Measurements from ENCODE around the gene RAC3. TPM values are rescaled to one million over a fixed set of nuclear protein-coding genes. Genes with fewer than 3 reads are reported as not detected.

The RAC3 gene
- total and polyA plus RNA-seq, 2 experiments from 2014 or later = 9.9 to 73.7 TPM

DNA sequence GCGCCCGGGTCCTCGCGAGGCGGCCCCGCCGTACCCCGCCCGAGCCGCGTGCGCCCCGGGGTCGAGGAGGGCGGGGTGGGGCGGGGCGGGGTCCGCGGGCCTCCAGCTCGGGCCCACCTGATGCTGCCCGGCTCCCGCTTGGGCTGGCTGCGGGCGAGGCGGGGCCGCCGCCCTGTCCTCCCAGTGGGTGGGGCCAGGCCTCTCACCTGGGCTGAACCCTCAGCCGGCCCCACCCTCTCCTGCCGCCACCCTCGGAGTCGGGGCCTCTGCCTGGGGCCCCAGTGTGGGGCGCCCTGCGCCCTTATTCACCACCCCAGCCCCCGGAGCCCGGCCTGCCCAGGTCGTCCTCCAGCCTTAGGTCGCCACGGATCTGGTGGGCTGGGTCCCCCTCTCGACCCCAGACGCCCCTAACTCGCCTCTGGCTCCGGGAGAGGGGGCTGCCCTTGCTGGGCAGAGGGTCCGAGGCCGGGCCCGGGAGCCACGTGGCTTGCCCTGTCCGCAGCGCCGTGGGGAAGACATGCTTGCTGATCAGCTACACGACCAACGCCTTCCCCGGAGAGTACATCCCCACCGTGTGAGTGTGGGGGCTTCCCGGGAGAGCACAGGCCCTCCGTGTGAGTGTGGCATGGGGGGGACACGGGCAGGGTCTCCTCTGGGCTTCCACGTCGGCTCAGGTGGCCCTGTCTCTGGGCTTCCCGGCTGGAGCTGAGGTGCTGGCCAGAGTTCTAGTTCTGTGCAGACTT is 578 bp downstream of the RAC3 start:
- TF ChIP-seq, protein P1, sequence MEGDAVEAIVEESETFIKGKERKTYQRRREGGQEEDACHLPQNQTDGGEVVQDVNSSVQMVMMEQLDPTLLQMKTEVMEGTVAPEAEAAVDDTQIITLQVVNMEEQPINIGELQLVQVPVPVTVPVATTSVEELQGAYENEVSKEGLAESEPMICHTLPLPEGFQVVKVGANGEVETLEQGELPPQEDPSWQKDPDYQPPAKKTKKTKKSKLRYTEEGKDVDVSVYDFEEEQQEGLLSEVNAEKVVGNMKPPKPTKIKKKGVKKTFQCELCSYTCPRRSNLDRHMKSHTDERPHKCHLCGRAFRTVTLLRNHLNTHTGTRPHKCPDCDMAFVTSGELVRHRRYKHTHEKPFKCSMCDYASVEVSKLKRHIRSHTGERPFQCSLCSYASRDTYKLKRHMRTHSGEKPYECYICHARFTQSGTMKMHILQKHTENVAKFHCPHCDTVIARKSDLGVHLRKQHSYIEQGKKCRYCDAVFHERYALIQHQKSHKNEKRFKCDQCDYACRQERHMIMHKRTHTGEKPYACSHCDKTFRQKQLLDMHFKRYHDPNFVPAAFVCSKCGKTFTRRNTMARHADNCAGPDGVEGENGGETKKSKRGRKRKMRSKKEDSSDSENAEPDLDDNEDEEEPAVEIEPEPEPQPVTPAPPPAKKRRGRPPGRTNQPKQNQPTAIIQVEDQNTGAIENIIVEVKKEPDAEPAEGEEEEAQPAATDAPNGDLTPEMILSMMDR (IDR thresholded peaks at IDR 0.05; ENCODE audit: low read depth, low read length) = no peak
- no peaks in the 10 kb centered on the region for H3K9me3 ChIP-seq (ENCODE audit: low read depth)
- no peaks in the 10 kb centered on the region for H3K36me3 ChIP-seq
- no peak overlapping the region for H3K27ac ChIP-seq
- peaks cover 8% of the 10 kb centered on the region for H3K4me1 ChIP-seq (ENCODE audit: low read depth)
- peak in 1 of 2 donors; percentile 43 for DNase-seq (ENCODE audit: low read depth in 1 of 2, low spot score in 1 of 2)
- no peaks in the 10 kb centered on the region for H3K27me3 ChIP-seq
- peak overlapping the region; percentile 44 for H3K4me3 ChIP-seq

- Histone ChIP-seq H3K27me3 (no peaks in the 10 kb centered on the region), H3K4me3 (no peak overlapping the region), H3K36me3 (no peaks in the 10 kb centered on the region), H3K27ac (no peak overlapping the region), H3K9me3 (ENCODE audit: low read depth) (no peaks in the 10 kb centered on the region), H3K4me1 (ENCODE audit: low read depth) (peaks cover 8% of the 10 kb centered on the region)
- TF ChIP-seq, protein P1 (IDR thresholded peaks at IDR 0.05; ENCODE audit: low read depth, low read length) = no peak
- DNase-seq (ENCODE audit: low read depth in 1 of 2, low spot score in 1 of 2) = no peak
Observed at GRCh38 chr17:82033359-82034085, 2.0 kb downstream of the RAC3 start.

DNA sequence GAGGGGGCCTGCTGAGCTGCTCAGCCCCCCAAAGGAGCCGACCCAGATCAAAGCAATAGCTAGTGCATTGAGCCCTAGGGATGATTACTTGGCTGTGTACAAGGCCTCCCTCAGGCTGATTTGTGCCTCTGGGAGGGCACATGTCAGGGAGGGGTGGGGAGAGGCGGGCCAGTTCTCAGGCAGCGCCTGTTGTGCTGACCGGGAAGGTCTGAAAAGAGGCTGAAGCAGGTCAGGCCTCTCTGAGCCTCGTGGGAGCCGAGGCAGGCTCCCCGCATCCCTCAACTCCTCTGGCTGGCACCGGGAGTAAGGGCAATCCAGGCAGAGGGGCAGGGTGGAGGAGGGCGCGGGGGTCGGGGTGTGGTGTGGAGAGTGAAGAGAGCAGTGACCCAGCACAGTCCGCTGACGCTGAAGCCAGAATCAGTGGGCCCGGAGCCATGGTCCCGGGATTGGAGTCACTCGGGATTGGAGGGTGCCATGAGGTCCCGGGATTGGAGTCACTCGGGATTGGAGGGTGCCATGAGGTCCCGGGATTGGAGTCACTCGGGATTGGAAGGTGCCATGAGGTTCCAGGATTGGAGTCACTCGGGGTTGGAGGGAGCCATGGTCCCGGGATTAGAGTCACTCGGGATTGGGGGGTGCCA is 3.0 kb downstream of the RAC3 start:
- Histone ChIP-seq H3K4me1 (ENCODE audit: low read depth) (peaks cover 8% of the 10 kb centered on the region), H3K4me3 (no peak overlapping the region), H3K27me3 (no peaks in the 10 kb centered on the region), H3K27ac (no peak overlapping the region), H3K9me3 (ENCODE audit: low read depth) (no peaks in the 10 kb centered on the region), H3K36me3 (no peaks in the 10 kb centered on the region)
- TF ChIP-seq, protein P1 (IDR thresholded peaks at IDR 0.05; ENCODE audit: low read depth, low read length) = no peak
- no peak for DNase-seq (ENCODE audit: low read depth in 1 of 2, low spot score in 1 of 2)

GRCh38 chr17:82035488-82035887 is 4.0 kb downstream of the RAC3 start:
- Histone ChIP-seq H3K27me3 (no peaks in the 10 kb centered on the region), H3K4me1 (ENCODE audit: low read depth) (peaks cover 8% of the 10 kb centered on the region), H3K9me3 (ENCODE audit: low read depth) (no peaks in the 10 kb centered on the region), H3K36me3 (no peaks in the 10 kb centered on the region), H3K4me3 (no peak overlapping the region), H3K27ac (no peak overlapping the region)
- no peak for DNase-seq (ENCODE audit: low read depth in 1 of 2, low spot score in 1 of 2)
- TF ChIP-seq, protein P1 (IDR thresholded peaks at IDR 0.05; ENCODE audit: low read depth, low read length) = no peak

DNA sequence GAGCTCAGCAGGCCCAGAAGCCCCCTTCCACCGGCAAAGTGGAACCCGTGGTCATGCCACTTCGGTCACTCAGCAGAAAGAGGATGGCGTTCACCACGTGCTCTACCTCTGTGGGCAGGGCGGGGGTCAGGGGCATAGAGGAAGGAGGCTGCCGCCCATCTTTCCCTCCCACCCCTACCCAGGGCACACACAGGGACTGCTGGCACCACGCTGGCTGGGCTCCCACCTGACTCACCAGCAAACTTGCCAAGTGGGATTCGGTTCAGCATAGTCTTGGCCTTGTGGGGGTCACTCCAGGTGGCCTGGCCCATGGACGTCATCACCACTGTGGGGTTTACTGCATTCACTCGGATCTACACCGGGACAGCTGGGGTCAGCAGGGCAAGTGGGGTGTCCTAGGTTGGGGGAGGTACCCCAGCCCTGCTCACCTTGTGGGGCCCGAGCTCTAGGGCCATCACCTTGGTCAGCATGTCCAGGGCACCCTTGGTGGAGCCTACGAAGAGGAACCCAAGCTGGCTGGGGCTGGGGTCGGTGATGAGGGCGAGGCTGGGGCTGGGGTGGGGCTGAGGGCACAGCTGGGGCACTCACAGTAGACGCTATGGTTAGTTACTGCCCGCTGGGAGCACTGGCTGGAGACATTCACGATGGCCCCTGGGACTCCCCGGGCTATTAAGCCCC is 4.6 kb downstream of the RAC3 start:
- Histone ChIP-seq H3K36me3 (no peaks in the 10 kb centered on the region), H3K4me3 (peak overlapping the region; percentile 58), H3K27me3 (no peaks in the 10 kb centered on the region), H3K4me1 (ENCODE audit: low read depth) (peaks cover 8% of the 10 kb centered on the region), H3K27ac (no peak overlapping the region), H3K9me3 (ENCODE audit: low read depth) (no peaks in the 10 kb centered on the region)
- TF ChIP-seq, protein P1 (IDR thresholded peaks at IDR 0.05; ENCODE audit: low read depth, low read length) = no peak
- no peak for DNase-seq (ENCODE audit: low read depth in 1 of 2, low spot score in 1 of 2)
